Left forelimb (tissue), 1 donor: ENCODE results near the gene CHKA.

ENCODE experiments used
- DNase-seq: peaks from one replicate; pipeline ENCODE4 v3.0.0-alpha.2; 2018; ENCODE audit warnings: low spot score

CHKA gene

DNA sequence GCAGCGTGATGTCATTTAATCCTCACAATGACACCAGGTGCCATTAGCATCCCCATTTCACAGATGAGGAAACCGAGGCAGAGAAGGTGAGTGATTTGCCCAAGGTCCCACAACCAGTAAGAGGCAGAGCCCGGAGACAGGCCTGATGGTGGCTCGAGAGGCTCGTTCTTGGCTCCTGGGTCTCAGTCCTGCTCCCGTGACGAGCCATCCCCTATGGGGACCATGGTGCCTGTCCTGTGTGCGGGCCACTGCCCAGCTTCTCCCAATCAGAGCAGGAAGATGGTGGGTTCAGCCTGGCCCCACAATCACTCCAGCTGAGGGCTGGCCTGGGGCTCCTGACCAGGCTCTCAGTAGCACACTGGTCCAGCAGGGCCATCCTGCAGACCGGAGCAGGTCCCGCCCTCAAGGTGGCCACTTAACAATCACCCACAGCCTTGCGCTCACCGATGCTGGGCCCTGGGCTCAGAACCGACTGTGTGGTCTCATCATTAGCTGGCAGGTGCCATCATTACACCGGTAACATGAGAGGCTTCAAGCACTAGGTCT is 107.5 kb downstream of the CHKA start:
- DNase-seq = no peak

DNA sequence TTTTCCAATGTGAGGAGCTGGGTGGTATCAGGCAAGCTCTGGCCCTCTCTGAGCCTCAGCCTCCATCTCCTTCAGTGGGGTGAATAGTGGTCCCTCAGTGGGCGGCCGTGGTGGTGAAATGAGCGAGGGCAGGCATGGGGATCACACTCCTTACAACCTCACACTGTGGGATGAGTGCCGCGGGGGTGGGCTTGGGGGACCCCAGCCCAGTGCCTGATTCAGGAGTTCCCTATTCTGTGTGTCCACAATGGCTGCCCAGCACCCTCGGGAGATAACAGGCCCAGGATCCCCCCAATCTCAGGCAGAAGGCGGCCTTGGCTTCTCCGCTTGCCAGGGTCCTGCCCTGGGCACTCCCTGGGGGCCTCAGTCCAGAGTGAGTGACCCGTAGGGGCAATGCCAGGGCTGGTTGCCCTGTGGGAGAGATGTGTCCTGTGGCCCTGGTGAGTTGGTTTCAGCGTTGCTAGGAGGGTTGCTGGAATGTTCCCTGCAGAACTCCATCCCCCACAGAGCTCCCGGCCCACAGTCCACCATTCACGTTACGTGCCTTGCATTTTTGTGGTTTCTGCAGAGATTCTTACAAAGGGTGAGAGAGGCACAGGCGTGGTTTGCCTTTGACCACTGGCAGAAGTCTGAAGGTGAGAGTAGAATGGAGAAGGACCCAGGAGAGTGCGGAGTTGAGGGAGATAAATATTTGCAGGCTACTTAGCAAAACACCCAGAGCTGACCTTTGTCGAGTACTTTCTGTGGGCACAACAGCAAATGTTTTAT is 108.2 kb downstream of the CHKA start:
- no peak for DNase-seq

DNA sequence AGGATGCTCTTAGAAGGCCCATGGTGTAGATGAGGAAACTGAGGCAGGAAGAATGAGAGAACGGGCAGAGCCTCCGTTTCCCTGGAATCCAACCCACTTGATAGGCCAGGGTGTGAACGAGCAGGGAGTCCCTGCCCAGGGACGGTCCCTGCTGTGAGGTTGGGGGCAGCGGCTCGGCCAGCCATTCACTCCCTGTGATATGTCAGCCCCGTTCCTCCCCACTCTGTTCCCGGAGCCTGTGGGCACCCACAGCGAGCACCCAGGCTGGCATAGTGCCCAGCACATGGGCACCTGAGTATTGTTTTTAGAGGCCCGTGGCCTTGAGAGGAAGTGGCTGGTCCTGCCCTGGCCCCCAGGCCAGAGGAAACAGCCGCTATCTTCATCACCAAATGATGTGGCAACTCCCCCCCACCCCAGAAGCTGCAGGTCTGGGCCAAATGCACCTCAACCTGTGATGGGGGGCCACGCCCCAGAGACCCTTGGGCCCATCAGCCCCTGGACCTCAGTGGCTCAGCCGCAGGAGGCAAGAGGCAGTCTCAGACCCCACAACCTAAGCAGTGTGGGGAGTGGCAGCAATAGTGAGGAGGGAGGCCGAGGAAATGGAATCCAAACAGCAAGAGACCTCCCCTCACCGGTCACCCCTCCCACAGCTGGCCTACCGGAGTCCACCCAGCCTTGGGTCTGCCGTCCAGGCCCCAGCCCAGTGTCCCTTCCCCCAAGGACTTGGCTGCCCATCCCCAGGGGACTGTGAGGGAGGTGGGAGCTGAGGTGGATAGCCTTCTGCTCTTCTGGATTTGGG is 108.9 kb downstream of the CHKA start:
- DNase-seq = no peak

DNA sequence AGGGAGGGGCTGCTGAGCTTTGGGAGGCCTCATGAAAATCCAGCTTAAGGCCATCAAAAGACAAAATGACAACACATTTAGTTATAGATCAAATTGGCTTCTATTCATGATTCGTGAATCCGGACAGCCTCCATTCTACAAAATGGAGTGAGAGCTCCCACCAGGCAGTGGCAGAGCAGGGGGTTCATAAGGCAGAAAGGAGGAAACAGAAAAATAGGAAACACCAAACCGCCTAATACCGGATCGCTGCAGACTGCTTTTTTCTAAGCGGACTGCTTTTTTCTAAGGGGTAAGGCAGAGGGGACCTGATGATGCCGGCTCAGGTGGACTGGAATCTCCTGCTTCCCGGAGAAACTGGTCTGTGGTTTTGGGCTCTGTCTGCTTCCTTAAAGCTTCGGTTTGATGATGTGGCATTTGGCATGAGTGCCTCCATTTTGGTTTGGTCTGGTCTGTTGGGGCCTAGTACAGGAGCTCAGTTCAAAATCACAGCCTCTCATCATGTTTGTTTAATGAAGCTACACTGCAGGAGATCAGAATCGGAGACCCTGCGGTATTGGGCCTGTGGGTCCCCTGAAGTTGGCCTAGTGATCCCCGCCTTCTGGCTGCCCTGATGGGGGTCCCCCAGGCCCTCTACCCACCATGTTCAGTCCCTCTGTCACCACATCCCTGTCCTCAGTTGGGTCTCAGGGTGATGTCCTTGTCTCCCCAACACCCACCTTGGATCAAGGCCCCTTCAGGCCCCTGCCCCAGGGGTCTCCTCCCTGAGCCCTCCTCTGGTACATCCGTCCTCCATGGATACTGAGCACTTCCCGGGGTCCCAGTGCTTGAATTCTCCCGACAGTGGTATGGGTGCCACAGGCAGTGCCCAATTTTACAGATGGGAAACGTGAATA is 109.9 kb downstream of the CHKA start:
- no peak for DNase-seq

DNA sequence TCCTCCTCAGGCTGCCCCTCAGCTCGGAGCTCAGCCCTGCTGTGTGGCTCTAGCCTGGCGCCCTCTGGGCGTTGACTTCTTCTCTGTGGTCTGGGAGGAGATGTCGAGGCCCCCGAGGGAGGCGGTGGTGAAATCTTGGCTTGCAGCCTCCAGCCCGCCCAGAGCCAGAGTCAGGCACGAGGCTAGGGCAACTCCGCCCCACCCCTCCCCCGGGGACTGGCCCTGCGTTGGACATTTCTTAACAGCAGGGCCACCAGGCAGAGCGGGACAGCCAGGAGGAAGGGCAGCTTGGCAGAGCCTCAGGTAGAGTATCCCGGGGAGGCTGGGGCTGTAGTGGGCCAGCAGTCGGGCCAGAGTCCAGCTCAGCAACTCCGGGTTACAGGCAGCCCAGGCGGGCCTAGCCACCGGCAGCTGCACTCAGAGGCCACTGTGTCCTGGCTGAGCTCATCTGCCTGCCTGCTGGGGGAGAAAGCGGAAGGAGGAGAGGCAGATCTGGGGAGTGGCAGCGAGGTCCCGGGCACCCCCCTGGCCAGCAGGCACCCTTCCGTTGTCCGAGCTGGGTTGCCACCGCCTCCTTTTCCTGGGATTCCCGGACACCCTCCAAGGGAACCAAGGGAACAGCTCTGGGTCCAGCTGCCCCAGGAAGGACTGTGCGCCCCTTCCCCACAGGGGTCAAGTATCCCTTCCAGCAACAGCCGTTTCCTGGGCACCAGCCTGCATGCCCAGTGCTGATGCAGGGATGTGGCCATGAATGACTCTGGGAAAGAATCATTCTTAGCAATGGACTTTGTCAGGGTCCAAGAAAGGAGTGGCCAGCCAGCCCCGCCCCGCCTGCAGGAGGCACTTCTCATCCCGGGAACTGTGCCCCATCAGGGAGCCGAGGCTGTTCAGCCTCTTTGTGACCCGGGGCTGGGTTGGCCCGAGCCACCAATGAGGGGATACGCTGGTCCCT is 110.8 kb downstream of the CHKA start, which contains the start of gene ALDH3B1:
Gene ALDH3B1 (plus strand): TSS at position 238 of the 952 bp plus-strand sequence. CDS start 4,971 bp downstream, outside the sequence.
- peak; percentile 79 for DNase-seq

DNA sequence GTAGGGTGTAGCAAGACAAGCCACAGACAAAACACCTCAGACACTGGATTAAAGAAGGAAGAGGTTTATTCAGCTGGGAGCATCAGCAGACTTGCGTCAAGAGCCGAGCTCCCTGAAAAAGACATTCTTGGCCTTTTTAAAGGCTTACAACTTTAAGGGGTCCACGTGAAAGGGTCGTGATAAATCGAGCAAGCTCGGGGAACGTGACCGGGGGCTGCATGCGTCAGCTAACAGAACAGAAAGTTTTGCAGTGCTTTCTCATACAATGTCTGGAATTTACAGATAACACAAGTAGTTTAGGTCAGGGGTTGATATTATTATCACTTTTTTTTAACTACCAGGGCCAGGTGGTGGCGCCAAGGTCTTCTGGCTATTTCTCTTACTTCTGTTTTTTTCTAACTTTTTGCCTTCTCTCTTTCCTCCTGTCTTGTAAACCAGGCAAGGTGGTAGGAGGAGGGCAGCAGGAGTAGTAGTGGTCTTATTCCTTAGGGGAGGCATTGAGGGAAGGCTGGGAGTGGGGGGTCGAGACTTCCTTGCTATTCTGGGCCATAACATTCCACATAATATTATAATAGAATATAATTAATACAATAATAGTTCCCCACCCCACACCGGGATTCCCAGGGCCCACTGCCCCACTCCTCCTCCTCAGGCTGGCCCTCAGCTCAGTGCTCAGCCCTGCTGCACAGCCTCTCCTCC is 111.6 kb downstream of the CHKA start:
- no peak for DNase-seq

DNA sequence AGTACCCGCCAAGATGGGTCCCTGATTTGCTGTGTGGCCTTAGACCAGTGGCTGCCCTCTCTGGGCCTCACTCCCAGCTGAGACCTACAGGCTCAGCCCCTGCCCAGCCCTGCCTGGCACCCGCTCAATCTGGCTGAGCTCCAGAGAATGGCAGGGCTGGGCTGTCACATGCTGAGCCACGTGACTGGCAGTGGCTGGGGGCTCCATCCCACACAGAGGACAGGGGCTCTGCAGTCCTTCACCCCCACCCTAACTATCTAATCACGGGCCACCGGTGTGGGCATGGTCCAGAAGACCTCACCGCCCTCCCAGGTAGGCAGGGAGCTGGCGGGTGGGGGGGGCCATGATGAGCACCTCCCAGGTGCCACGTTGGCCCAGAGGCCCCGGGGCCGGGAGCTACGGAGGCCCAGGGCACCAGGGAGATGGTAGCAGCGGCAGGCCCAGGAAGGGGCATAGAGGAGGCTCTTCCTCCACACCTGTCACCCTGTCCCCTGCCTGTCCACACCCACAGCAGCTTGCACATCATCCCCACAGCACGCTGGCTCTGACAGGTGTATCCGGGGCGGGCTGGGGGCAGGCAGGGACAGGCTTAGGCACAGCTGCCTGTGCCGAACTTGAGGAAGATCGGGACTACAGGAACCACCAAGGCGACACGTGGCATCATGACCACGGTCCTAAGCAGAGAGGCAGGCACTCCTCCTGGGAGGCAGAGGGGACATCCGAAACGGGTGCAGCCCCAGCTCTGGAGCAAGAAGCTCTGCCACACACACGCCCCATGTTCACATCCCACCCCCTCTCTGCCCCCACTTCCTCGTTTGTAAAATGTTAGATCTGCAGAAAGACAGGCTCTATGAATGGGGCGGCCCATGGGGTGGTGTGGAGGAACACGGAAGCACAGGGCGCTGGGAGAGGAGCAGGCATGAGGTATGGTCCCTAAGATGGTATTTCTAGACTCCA is 112.5 kb downstream of the CHKA start:
- no peak for DNase-seq

DNA sequence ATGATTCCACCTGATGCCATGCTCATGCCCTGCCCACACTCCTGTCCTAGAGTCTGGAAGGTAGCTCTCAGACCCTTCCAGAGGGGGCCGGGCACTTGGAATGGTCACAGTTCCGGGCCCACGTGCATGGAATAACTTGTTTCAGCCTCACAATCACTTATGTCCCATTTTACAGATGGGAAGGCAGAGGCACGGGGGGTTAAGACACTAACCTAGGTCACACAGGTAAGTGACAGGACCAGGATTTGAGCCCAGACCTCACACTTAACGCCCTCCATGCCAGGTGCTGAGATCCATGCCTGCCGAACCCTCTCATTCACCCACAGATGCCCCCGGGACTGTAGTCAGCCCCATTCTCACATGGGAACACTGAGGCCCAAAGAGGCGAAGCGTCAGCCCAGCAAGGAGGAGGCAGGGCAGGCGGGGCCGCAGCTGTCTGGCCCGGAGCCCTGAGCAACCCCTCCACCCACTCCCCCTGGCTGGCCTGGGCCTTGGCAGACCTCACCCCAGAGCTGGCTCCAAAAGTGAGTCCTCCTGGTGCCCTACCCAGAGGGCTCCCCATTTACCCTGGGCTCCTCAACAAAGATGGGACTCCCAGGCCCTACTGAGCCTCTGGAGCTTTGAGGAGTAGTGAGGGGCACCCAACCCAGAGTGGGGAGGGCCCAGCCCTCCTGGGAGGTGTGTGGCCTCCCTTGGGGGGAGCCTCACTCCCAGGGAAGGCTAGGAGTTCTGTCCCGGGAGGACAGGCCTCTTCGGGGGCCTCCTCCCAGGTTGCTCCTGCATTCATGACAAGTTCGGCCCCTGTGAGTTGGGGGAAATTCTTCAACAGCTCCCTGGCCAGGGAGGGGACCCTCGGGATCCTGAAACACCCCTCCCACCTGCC is 113.4 kb downstream of the CHKA start:
- DNase-seq = no peak

DNA sequence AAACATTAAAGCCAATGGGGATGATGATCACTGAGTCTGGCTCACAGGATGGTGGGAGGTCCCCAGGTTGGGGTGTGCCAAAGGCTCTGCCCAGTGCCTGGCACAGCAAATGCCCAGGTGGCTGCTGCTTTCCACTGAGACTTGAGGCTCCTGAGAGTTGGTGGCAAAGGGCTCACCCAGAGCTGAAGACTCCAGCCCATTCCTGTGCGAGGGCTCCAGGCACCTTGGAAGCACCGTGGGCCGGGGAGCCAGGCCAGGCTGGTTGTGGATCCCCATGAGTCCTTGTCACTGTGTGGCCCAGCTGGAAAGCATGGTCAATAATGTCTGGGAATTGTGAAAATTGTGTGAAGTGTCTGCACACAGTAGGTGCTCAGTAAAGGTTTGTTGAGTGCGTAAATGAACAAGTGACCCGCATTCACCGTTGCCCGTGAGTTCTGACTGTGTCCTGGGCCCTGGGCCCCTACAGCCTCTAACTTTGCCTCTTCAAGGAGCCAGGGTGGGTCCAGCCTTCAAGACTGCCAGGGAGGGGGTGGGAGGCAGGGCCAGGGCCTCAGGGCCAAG is 114.5 kb downstream of the CHKA start:
- DNase-seq = no peak

DNA sequence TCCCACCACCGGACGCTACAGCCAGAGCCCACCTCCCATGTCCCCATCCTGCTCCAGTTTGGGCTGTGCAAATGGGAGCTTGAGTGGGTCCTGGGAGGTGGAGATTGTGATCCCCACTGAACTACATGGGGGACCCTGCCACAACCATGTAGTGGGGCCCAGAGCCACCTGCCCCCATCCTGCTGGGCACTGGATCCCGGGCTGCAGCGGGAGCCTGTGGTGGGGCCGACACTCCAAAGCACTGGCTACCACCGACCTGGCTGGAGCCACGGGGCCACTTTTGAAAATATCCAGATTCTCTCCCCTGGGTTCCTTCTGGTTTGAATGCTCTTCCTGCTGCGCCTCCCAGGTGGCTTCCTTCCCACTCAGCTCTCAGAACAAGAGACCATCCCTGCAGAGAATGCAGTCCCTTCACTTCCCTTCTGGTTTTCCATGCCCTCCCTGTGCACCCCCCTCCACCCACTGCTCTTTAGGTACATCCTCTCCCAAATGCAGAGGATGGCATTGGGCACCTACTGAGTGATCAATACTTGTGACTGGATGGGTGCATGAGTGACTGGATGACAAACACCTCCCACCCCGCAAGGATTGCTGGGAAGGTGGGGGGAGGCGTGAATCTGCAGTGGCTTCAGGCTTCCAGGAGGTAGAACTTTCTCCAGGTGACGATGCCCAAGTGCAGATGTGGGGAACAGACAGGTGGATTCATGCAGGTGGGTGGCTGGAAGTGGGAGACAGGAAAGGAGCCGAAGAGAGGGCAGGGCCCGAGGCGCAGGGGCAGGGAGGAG is 116.4 kb downstream of the CHKA start:
- DNase-seq = no peak

DNA sequence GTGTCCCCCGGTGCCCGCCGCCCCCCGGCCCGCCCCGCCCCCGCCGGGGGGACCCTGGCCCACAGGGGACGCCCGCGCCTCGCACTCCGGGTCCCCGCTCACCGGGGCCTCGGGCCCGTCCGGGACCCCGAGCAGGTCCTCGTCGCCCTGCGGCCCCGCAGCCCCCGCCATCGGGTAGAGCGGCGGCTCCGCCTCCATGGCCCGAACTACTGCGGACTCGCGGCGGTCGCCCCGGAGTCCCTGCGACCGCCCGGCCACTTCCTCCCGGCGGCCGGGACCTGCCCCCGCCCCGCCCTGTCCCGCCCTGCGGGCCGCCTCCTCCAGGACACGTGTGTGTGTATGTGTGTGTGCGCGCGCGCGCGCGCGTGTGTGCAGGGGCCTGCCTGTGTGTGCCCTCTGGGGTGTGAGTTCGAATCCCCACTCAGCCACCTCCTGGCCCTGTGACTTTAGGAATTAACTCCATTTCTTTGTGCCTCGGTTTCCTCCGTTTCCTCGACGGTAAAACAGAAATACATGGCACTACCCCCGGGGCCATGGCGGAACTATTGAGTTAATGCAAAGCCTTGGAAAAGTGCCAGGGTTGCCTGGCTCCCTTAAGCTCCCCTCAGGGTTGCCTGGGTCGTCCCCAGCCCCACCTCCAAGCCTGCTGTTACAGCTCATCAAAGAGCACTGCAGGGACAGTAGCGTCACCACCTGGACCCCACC is 117.2 kb downstream of the CHKA start, which contains the start of gene UNC93B1:
Gene UNC93B1 (minus strand): TSS at position 252 of the 705 bp plus-strand sequence. CDS start 54 bp downstream, at position 198.
- DNase-seq = peak; percentile 86

DNA sequence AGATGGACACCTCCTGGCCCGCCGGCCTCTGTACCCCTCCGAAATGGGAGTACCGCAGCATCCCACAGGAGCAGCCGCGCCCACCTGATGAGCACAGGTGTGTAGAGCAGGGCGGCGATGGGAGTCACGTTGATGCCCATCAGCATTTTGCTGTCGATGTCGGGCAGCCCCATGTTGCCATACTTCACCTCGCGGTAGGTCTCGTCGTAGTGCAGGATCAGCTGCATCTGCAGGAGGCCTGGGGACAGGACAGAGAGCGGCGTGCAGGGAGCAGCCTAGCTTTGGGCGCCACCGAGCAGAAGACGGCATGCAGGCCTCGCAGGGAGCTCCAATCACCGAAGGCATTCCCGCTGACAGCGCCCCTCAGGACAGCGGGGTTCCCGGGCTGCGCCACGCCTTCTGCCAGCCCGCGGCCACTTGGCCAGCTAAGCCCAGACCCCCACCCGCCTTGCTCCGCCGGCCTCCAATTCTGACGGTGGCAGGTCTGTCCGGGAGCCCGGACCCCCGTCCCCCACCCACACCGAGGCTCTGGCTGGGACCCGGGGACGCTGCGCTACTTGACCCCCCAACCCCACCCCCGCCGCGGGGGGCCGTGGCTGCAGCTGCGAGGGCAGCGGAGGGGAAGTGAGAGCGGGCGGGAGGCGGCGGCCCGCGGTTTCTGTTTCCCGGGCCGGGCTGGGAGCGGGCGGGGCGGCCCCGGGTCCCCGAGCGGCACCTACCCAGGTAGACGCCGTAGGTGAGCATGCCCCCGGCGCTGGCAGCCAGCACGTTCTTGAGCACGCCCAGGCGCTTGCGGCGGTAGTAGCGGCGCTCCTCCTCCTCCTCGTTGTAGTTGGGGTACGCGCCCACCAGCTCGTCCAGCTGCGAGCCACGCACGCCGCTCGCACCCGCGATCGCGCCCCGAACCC is 118.0 kb downstream of the CHKA start:
- no peak for DNase-seq
